ENCODE results near the gene MYF5. TPM values are rescaled to one million over a fixed set of nuclear protein-coding genes. Genes with fewer than 3 reads are reported as not detected.

MYF5 gene
- total RNA-seq, 2 donors from 2014 or later, result not detected

DNA sequence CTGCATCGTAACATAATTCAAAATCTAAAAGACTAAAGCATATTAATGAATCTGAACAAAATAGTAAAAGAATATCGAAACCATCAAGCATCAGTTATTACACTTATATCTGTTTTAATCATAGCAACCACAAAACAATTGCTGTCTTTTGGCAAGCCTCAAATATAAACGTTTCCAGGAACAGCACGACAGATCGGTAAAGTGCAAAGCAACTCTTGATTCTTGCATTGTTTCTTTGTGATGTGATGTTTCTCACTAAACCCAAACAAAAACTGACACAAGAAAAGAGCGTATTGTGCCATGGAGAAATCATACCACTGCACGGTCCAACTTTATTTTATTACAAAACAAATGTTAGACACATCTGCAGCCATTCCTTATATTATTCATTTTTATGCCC lies 18.5 kb upstream of the MYF5 start:
- no peaks in the 10 kb centered on the region for H3K27me3 Mint-ChIP-seq (ENCODE audit: low read depth)
- no peaks in the 10 kb centered on the region for H3K4me1 Mint-ChIP-seq (ENCODE audit: low read depth)
- H3K4me3 Mint-ChIP-seq, result no peak overlapping the region
- no peaks in the 10 kb centered on the region for H3K36me3 Mint-ChIP-seq (ENCODE audit: insufficient read depth in 2 of 2)
- ATAC-seq (replicated peaks in 1 of 2) (no peak), DNase-seq (no peak)
- no peak overlapping the region for H3K27ac Mint-ChIP-seq
- H3K9me3 Mint-ChIP-seq, result peaks cover 0 to 2% of the 10 kb centered on the region in 2 donors

DNA sequence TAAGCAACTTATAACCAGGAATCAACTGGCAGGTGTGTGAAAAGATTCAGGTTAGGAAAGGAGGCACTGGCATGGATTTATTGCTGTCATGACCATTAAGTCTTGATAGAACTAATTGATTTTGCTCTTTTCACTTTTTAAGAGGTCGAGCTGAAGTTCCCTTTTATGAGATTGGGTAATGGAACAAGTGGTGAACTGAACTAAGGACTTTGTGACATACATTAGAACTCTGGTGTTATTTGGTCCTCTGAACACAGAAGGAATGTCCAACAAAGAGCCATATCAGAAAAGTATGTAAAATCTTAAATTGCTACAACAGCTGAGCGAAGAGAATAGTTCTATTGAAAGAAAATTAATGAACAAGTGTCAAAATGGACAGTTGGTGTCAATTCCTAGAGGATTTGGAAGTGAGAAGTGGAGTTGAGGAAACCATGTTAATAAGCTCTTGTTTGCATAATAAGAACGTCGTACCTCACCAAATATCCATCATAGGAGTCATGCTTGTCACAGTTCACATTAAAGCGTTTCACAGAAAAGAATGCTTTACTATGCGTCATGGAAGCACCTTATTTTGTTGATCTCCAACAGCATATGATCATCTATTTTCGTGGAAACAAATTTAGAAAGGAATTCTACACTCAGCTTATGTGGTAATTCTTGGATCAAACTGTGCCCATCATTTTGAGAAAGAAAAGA lies 17.7 kb upstream of the MYF5 start:
- ATAC-seq (replicated peaks in 1 of 2) (no peak), DNase-seq (no peak)
- H3K36me3 Mint-ChIP-seq (ENCODE audit: insufficient read depth in 2 of 2), result peaks cover 0 to 2% of the 10 kb centered on the region in 2 donors
- no peak overlapping the region for H3K27ac Mint-ChIP-seq
- no peaks in the 10 kb centered on the region for H3K27me3 Mint-ChIP-seq (ENCODE audit: low read depth)
- H3K9me3 Mint-ChIP-seq, result peaks cover 0 to 4% of the 10 kb centered on the region in 2 donors
- H3K4me3 Mint-ChIP-seq, result no peak overlapping the region
- no peaks in the 10 kb centered on the region for H3K4me1 Mint-ChIP-seq (ENCODE audit: low read depth)

DNA sequence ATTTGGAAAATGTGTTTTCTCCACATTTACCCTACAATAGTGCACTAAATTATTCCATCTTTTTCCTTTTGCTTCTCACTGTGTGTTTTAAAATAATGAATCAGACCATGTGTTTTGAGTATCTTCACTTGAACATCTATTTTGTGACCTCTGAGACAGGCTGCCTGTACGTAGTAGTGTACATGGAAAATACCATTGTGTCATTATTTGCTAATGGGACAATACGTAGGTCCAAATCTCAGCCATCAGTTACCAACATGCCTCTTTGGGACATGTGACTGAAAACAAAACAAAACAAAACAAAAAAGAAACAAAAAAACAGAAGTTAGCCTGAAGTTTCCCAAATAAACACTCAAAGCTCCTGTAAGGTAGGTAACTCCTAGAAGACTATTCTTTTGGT lies 16.4 kb upstream of the MYF5 start:
- Mint-ChIP-seq H3K4me3 (no peak overlapping the region), H3K4me1 (ENCODE audit: low read depth) (no peaks in the 10 kb centered on the region), H3K36me3 (ENCODE audit: insufficient read depth in 2 of 2) (peaks cover 0 to 2% of the 10 kb centered on the region in 2 donors), H3K9me3 (peaks cover 0 to 4% of the 10 kb centered on the region in 2 donors), H3K27ac (no peak overlapping the region), H3K27me3 (ENCODE audit: low read depth) (no peaks in the 10 kb centered on the region)
- no peak for ATAC-seq (replicated peaks in 1 of 2)
- no peak for DNase-seq

DNA sequence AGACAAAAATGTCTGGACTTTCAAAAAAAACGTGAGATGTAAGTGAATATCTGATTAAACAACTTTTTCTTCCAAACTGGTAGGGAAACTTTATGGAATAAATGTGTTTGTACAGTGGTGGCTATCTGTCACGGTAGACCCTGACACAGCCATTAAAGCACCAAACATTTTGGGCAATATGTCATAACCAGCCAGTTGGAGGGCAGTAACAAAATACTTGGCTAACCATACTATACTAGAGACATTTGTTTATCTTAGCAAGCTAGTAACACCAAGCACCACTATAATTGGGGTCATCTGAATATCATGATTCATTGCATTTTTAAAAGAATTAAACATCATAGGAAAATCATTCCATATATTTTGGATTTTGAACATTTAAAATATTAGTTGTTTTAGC lies 15.3 kb upstream of the MYF5 start:
- Mint-ChIP-seq H3K27me3 (ENCODE audit: low read depth) (no peaks in the 10 kb centered on the region), H3K27ac (no peak overlapping the region), H3K36me3 (ENCODE audit: insufficient read depth in 2 of 2) (peaks cover 0 to 2% of the 10 kb centered on the region in 2 donors), H3K4me1 (ENCODE audit: low read depth) (no peaks in the 10 kb centered on the region), H3K9me3 (peaks cover 0 to 4% of the 10 kb centered on the region in 2 donors), H3K4me3 (no peak overlapping the region)
- DNase-seq, result no peak
- no peak for ATAC-seq (replicated peaks in 1 of 2)

DNA sequence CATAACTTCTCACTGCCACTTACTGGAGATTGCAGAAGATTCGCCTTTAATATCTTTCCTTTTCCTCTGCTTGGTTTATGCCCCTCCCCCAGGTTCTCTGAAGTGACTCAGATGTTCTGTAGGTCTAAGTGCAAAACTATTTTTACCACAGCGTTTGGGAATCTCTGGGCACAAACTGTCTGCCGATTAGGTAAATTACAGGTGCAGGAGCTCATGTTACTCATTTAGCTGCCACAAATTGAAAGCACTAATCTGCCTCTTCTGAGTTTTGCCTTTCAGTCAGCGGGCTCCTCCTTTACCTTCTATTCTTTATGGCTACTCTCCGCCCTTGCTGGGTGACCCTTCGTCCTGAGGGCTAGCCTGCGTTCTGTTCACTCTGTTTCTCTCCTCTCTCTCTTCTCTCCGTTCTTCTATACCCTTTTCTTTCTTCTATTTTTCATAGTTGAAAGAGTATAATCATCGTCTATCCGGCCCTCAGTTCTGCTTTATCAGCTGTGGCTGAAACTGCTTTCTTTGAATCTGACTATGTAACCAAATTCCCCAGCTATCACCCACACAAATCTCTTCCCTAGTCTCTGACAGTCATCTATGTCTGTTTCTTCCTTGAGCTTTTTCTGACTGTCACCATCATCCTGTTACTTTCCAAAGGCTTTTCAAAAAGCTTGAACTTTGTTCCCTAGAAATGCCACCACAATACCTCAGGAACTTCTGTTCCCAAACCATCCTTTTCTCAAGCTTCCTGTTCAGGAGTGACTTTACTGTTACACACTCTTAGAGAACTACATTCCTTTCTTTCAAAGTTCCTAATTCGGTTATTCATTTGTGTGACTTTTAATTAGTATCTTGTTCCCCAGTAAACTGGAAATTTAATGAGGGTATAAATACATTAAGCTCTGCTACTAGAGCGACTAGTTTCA lies 13.6 kb upstream of the MYF5 start:
- peaks cover 0 to 2% of the 10 kb centered on the region in 2 donors for H3K36me3 Mint-ChIP-seq (ENCODE audit: insufficient read depth in 2 of 2)
- no peak overlapping the region for H3K4me3 Mint-ChIP-seq
- H3K27me3 Mint-ChIP-seq (ENCODE audit: low read depth), result peaks cover 15% of the 10 kb centered on the region
- DNase-seq (no peak), ATAC-seq (replicated peaks in 1 of 2) (no peak)
- no peaks in the 10 kb centered on the region for H3K4me1 Mint-ChIP-seq (ENCODE audit: low read depth)
- no peak overlapping the region for H3K27ac Mint-ChIP-seq
- peaks cover 0 to 4% of the 10 kb centered on the region in 2 donors for H3K9me3 Mint-ChIP-seq

DNA sequence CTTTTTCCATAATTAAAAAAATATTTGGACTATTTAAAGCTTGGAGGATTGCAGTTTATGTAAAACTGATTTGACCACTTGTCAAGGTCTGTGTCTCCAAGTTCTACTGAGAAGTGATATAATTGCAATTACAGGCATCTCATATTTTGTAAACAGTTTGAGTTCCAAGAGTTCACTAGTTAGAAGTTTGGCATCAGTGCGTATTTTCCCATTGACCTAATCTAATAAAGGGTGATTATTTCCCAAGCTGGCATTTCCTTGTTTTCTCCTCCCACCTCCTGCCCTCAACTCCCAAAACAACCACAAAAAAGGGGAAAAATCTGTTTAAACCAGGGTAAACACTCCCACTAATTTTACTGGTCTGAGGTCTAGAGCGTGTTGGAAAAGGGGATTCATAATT lies 12.3 kb upstream of the MYF5 start:
- Mint-ChIP-seq H3K4me3 (no peak overlapping the region), H3K36me3 (ENCODE audit: insufficient read depth in 2 of 2) (peaks cover 0 to 2% of the 10 kb centered on the region in 2 donors), H3K4me1 (ENCODE audit: low read depth) (no peaks in the 10 kb centered on the region), H3K27me3 (ENCODE audit: low read depth) (peaks cover 26% of the 10 kb centered on the region), H3K9me3 (peaks cover 0 to 4% of the 10 kb centered on the region in 2 donors), H3K27ac (no peak overlapping the region)
- ATAC-seq (replicated peaks in 1 of 2), result no peak
- DNase-seq, result no peak

DNA sequence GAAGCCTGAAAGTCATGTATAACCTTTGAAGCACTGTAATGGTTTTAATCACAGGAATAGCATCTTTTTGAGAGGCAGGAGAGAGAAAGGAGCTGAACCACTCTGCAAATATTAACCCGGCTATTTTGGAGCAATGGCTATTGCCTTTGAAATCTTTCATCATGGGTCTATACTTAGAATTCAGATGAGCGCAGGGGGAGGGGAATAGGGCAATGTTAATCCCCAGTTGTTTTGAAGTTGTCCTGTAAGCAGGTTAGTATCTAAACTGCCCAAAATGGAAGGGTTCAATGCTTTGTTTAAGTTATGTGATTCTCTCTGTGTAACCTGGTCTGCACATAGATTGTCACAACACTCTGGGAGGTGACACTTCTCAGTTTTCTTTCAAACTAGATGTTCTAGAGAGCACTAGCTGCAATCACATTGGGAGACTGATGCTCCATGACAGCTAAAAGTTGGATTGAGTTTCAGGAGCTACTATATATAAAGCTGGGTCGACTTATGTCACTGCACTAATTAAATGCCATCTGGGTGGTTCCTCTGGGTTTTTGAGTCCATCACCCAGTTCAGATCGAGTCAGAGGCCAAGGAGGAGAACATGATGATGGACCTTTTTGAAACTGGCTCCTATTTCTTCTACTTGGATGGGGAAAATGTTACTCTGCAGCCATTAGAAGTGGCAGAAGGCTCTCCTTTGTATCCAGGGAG lies 9.4 kb upstream of the MYF5 start, which contains the start of gene MYF6:
Gene MYF6, plus strand, starts transcription at position 509 of the 704 bp plus-strand sequence. Its CDS starts 86 bp downstream, at position 595.
- ATAC-seq (replicated peaks in 1 of 2) (no peak), DNase-seq (no peak)
- H3K4me1 Mint-ChIP-seq (ENCODE audit: low read depth), result no peaks in the 10 kb centered on the region
- H3K27ac Mint-ChIP-seq, result no peak within 1 kb of the TSS
- peaks cover 0 to 2% of the 10 kb centered on the region in 2 donors for H3K36me3 Mint-ChIP-seq (ENCODE audit: insufficient read depth in 2 of 2)
- peaks cover 0 to 4% of the 10 kb centered on the region in 2 donors for H3K9me3 Mint-ChIP-seq
- peaks cover 36% of the 10 kb centered on the region for H3K27me3 Mint-ChIP-seq (ENCODE audit: low read depth)
- H3K4me3 Mint-ChIP-seq, result no peak within 1 kb of the TSS

DNA sequence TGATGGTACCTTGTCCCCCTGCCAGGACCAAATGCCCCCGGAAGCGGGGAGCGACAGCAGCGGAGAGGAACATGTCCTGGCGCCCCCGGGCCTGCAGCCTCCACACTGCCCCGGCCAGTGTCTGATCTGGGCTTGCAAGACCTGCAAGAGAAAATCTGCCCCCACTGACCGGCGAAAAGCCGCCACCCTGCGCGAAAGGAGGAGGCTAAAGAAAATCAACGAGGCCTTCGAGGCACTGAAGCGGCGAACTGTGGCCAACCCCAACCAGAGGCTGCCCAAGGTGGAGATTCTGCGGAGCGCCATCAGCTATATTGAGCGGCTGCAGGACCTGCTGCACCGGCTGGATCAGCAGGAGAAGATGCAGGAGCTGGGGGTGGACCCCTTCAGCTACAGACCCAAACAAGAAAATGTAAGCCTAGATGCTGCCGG lies 8.9 kb upstream of the MYF5 start:
- Mint-ChIP-seq H3K36me3 (ENCODE audit: insufficient read depth in 2 of 2) (peaks cover 0 to 2% of the 10 kb centered on the region in 2 donors), H3K27me3 (ENCODE audit: low read depth) (peaks cover 36% of the 10 kb centered on the region), H3K4me3 (no peak overlapping the region), H3K9me3 (peaks cover 0 to 4% of the 10 kb centered on the region in 2 donors), H3K27ac (no peak overlapping the region), H3K4me1 (ENCODE audit: low read depth) (no peaks in the 10 kb centered on the region)
- ATAC-seq (replicated peaks in 1 of 2), result no peak
- DNase-seq, result no peak

DNA sequence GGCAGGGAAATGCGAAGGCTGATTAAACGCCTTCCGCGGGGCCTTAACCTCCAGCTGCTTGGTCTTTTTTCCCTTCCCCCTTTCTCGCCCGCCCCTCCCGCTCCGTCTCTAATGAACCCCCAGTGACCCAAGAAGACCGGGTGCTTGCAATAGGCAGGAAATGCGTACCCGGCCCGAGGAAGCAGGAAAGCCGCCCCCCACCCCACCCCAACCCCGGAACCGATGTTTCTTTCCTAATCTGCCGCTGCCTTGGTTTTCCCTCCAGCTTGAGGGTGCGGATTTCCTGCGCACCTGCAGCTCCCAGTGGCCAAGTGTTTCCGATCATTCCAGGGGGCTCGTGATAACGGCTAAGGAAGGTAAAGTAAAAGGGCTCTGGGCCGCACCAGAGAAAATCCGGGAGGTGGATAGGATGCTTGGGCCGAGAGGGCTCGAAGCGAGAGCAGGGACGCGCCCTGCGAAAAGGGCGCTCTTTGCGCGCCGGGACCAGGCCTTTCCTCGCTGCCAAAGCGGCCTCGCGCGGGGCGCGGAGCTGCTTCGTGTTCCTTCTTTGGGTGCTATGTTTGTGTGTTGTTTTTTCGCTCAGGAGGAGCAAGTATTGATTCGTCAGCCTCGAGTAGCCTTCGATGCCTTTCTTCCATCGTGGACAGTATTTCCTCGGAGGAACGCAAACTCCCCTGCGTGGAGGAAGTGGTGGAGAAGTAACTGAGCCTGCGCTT lies 8.3 kb upstream of the MYF5 start:
- ATAC-seq (replicated peaks in 1 of 2) (no peak), DNase-seq (no peak)
- H3K27ac Mint-ChIP-seq, result no peak overlapping the region
- H3K9me3 Mint-ChIP-seq, result peaks cover 0 to under 1% of the 10 kb centered on the region in 2 donors
- H3K4me3 Mint-ChIP-seq, result no peak overlapping the region
- H3K36me3 Mint-ChIP-seq (ENCODE audit: insufficient read depth in 2 of 2), result peaks cover 0 to under 1% of the 10 kb centered on the region in 2 donors
- no peaks in the 10 kb centered on the region for H3K4me1 Mint-ChIP-seq (ENCODE audit: low read depth)
- H3K27me3 Mint-ChIP-seq (ENCODE audit: low read depth), result peaks cover 38% of the 10 kb centered on the region

DNA sequence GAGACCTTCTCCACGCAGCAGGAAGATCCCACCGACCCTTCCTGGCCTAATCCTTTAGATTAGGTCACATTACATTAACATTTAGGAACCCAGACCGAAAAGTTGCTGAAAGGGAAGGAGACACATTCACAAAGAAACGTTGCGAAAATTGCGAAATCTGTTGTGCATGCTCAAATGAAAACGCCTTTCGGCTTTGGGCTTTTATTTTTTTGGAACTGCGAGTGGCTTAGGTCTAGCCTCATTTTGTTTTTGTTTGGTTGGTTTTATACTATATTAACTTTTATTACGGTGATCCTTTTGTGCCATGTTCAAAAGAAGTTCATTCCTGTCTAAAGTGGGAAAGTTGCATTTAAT lies 7.8 kb upstream of the MYF5 start:
- Mint-ChIP-seq H3K4me3 (no peak overlapping the region), H3K4me1 (ENCODE audit: low read depth) (no peaks in the 10 kb centered on the region), H3K27ac (no peak overlapping the region), H3K27me3 (ENCODE audit: low read depth) (peaks cover 43% of the 10 kb centered on the region), H3K9me3 (peaks cover 0 to 1% of the 10 kb centered on the region in 2 donors), H3K36me3 (ENCODE audit: insufficient read depth in 2 of 2) (peaks cover 0 to under 1% of the 10 kb centered on the region in 2 donors)
- ATAC-seq (replicated peaks in 1 of 2) (no peak), DNase-seq (no peak)

DNA sequence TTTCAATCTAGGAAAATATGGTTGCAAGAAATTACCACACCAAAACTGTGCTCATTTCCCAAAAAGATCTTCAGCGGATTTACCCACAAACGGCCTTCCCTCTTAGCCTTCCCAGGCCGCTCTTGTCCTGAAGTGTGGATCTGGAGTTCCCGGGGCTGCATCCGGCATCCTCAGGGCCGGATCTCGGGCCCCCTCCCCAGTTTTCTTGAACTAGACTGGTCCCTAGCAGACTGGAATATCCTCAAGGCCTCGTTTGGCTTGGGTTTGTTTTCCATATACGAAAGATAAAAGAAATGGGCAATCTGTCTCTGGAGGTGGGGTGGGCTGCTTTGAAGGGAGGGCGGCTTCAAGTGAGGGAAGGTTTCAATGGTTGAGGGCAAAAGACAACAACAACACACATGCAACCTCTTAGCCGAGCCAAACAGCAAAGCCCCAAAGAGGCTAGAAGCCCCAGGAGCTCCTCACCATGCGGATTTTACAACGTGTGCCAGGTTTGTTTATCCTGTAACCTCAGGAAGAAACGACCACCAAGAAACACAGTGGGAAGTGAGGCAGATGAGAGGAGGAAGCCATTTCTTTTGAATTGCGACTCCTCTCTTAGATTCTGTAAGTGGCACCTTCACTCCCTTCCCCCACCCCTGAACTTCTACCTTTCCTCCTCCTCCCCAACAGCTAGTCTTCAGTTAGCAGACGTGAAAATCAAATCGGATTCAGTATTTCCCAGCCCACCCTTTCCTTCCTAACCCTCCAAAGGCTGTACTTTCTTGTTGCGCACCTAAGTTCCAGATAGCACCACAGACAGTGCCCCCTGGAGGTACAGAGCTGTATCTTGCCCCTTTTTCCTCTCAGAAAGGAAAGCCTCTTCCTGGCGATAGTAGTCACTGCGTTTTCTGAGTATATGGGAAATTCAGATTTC lies 6.6 kb upstream of the MYF5 start:
- Mint-ChIP-seq H3K36me3 (ENCODE audit: insufficient read depth in 2 of 2) (peaks cover 0 to 2% of the 10 kb centered on the region in 2 donors), H3K4me1 (ENCODE audit: low read depth) (no peaks in the 10 kb centered on the region), H3K4me3 (no peak overlapping the region), H3K27ac (no peak overlapping the region), H3K9me3 (peaks cover 0 to 1% of the 10 kb centered on the region in 2 donors), H3K27me3 (ENCODE audit: low read depth) (peaks cover 54% of the 10 kb centered on the region)
- DNase-seq (no peak), ATAC-seq (replicated peaks in 1 of 2) (no peak)

Measured in activated T-cell treated with anti-CD3 and anti-CD28 coated beads, Interleukin-2, amount 50 U/mL, for 72 hours (primary cell).